Subcutaneous abdominal adipose tissue (tissue), 5 donors: ENCODE measurements around the gene KAZN.

Source experiments
- H3K27ac ChIP-seq: one replicate; pipeline ENCODE4 v1.7.0; 2013; ENCODE audit warnings: low read depth, mild to moderate bottlenecking, inconsistent platforms, low read length, moderate library complexity
- H3K27me3 ChIP-seq, 5 donors: one replicate each; pipeline ENCODE4 v1.7.0; 2013; ENCODE audit warnings: low read length in 5 of 5, inconsistent platforms in 1 of 5; ENCODE audit not compliant: control insufficient read depth in 5 of 5, insufficient read depth in 4 of 5
- H3K36me3 ChIP-seq, 5 donors: one replicate each; pipeline ENCODE4 v1.7.0; 2013; ENCODE audit warnings: low read length in 5 of 5; ENCODE audit not compliant: control insufficient read depth in 5 of 5, insufficient read depth in 5 of 5
- H3K4me1 ChIP-seq, 5 donors: one replicate each; pipeline ENCODE4 v1.7.0; 2013; ENCODE audit warnings: low read length in 5 of 5, mild to moderate bottlenecking in 3 of 5, moderate library complexity in 1 of 5; ENCODE audit not compliant: control insufficient read depth in 5 of 5, insufficient read depth in 5 of 5
- H3K4me3 ChIP-seq, 5 donors: one replicate each; pipeline ENCODE4 v1.7.0; 2013; ENCODE audit warnings: low read length in 5 of 5, low read depth in 1 of 5
- H3K9ac ChIP-seq, 5 donors: one replicate each; pipeline ENCODE4 v1.7.0; 2013; ENCODE audit warnings: low read length in 5 of 5, mild to moderate bottlenecking in 4 of 5, moderate library complexity in 3 of 5
- H3K9me3 ChIP-seq, 5 donors: one replicate each; pipeline ENCODE4 v1.7.0; 2013; ENCODE audit warnings: low read length in 5 of 5; ENCODE audit not compliant: control insufficient read depth in 5 of 5
- donor health status: healthy.
- donor health status: healthy.
- donor health status: healthy.
- donor health status: healthy.
- donor health status: healthy.

Gene KAZN

DNA sequence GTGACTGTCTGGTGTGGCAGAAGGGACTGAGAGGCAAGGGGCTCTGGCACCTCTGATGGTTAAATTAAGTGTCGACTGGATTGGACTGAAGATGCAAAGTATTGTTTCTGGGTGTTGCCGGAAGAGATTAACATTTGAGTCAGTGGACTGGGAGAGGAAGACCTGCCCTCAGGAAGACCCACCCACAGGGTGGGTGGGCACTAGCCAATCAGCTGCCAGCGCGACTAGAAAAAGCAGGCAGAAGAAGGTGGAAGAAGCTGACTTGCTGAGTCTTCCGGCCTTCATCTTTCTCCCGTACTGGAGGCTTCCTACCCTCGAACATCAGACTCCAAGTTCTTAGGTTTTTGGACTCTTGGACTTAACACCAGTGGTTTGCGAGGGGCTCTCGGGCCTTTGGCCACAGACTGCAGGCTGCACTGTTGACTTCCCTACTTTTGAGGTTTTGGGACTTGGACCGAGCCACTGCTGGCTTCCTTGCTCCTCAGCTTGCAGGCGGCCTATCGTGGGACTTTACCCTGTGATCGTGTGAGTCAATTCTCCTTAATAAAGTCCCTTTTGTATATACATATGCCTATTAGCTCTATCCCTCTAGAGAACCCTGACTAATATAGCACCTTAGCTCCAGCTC lies 79.6 kb downstream of the KAZN start:
- H3K36me3 ChIP-seq = no peaks in the 10 kb centered on the region
- no peak overlapping the region for H3K9ac ChIP-seq
- no peaks in the 10 kb centered on the region for H3K27me3 ChIP-seq
- H3K4me1 ChIP-seq = peaks cover 0 to 2% (median 0%) of the 10 kb centered on the region in 5 donors
- no peak overlapping the region for H3K27ac ChIP-seq
- peaks cover 0 to 6% (median 0%) of the 10 kb centered on the region in 5 donors for H3K9me3 ChIP-seq
- H3K4me3 ChIP-seq = no peak overlapping the region

DNA sequence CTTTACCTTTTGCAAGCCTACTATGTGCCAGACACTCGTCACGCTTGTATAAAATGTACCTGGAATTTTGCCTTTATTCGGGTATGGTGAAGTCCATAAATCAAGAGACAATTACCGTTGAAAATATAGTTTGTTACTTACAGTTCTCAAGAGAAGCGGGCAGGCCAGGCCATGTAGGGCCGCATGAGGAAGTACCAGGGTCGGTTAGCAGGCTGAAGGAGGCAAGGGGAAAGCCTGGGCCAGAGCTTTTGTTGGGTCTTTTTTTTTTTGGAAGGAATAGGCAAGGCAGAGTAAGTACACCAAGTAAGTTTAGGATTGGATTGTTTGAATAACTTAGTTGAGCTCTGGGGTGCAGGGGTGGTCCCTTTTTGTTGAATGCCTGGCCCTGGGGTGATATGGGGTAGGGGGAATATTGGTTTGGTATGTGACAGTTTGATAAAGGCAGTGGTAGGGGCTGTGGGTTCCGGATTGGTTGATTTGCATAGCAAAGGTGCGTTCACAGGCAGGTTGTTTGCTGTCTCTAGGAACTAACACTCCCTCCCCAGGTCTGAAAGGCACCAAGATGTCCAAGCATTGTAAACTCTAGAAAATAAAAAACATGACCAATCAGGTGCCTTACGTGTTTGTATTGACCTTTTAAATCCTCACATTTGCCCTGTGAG lies 80.7 kb downstream of the KAZN start:
- Histone ChIP-seq H3K4me3 (no peak overlapping the region), H3K27me3 (peaks cover 0 to 2% (median 0%) of the 10 kb centered on the region in 5 donors), H3K9ac (no peak overlapping the region), H3K9me3 (peaks cover 0 to 9% (median under 1%) of the 10 kb centered on the region in 5 donors), H3K27ac (no peak overlapping the region), H3K36me3 (no peaks in the 10 kb centered on the region), H3K4me1 (peaks cover 0 to 2% (median 0%) of the 10 kb centered on the region in 5 donors)

- no peak overlapping the region for H3K9ac ChIP-seq
- H3K27ac ChIP-seq = no peak overlapping the region
- H3K27me3 ChIP-seq = peaks cover 0 to 5% (median 4%) of the 10 kb centered on the region in 5 donors
- peaks cover 0 to 19% (median 7%) of the 10 kb centered on the region in 5 donors for H3K9me3 ChIP-seq
- no peak overlapping the region for H3K4me3 ChIP-seq
- no peaks in the 10 kb centered on the region for H3K36me3 ChIP-seq
- peaks cover 0 to 2% (median 0%) of the 10 kb centered on the region in 5 donors for H3K4me1 ChIP-seq
Measured at GRCh38 chr1:14681182-14681581, 82.7 kb downstream of the KAZN start.

DNA sequence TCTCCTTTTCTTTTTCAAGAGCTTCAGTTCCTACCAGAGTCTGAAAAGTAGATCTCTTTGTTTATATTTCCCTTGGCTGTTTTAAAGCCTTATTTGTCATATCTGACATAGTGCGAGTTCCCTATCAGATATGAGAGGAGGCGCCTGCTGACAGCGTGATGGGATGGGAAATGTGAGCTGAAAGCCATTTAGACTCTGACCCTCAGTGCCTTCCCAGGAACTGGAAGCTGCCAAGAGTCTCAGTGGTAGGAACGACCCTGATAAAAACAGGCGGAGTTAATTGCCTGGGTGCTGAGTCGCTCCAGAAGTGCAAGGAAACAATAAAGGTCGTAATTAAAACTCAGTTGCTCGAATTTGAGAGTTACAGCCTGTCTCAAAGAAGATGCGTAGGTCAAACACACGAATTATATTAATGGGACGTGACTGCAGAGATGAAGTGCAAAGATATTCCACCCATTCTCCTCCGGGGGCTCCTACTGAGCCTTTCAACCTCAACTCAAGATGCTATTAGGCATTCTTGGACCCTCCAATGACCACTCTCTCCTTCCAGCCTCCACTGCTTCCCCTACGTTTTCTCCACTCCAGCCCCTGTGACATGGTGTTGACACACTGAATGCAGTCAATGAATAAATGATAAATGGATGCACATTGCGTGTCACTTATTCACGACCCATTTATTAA lies 84.6 kb downstream of the KAZN start:
- Histone ChIP-seq H3K9me3 (peaks cover 0 to 15% (median 7%) of the 10 kb centered on the region in 5 donors), H3K4me1 (peaks cover 0 to 2% (median 0%) of the 10 kb centered on the region in 5 donors), H3K27me3 (peaks cover 0 to 7% (median 4%) of the 10 kb centered on the region in 5 donors), H3K36me3 (no peaks in the 10 kb centered on the region), H3K4me3 (no peak overlapping the region), H3K9ac (no peak overlapping the region), H3K27ac (no peak overlapping the region)

DNA sequence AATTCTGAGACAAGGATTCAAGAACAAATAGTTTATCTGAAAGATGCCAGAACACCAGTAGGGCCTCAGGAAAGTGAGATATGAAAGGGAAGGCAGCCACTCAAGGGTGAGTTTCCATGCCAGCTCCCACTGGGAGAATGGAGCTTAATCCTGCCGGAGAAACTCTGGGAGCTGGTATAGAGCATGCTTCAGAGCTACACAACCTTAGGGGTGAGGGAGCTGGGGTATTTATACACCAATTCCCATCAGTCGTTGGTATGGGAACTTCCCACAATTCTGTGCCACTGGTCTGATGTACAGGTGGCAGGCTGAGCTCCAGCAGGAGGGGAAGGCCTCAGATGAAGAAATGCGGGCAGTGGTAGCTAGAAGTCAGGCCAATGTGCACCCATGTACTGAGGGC lies 86.6 kb downstream of the KAZN start:
- Histone ChIP-seq H3K27ac (no peak overlapping the region), H3K36me3 (no peaks in the 10 kb centered on the region), H3K9ac (no peak overlapping the region)

GRCh38 chr1:14686701-14687100 lies 88.2 kb downstream of the KAZN start:
- Histone ChIP-seq H3K27ac (no peak overlapping the region), H3K36me3 (no peaks in the 10 kb centered on the region), H3K9me3 (peaks cover 0 to 15% (median 7%) of the 10 kb centered on the region in 5 donors), H3K9ac (no peak overlapping the region), H3K4me1 (no peaks in the 10 kb centered on the region), H3K4me3 (no peak overlapping the region), H3K27me3 (peaks cover 0 to 13% (median 4%) of the 10 kb centered on the region in 5 donors)

More for the DNA sequence above, 86.6 kb downstream of the KAZN start:
- no peaks in the 10 kb centered on the region for H3K4me1 ChIP-seq
- peaks cover 0 to 13% (median 4%) of the 10 kb centered on the region in 5 donors for H3K27me3 ChIP-seq
- H3K4me3 ChIP-seq = no peak overlapping the region
- H3K9me3 ChIP-seq = peaks cover 0 to 15% (median 7%) of the 10 kb centered on the region in 5 donors

DNA sequence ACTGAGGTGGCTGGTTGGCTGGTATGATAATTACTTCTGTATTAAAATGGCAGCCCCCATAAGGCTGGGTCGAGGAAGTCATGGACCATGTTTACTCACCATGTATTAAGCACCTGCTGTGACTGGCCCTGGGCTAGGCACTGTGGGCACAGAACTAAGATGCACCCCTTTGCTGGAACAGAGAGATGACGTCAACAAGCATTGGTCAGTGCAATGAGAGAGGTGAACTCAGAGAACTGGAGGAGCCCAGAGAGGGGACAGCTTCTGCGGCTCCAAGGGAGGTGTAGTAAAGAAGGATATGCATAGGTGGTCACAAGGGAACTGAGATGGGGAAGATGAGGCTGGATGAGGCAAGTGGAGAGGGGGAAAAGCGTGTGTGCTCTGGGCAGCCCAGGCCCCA lies 88.7 kb downstream of the KAZN start:
- H3K36me3 ChIP-seq = no peaks in the 10 kb centered on the region
- H3K9me3 ChIP-seq = peaks cover 0 to 15% (median 7%) of the 10 kb centered on the region in 5 donors
- peaks cover 0 to 13% (median 4%) of the 10 kb centered on the region in 5 donors for H3K27me3 ChIP-seq
- H3K27ac ChIP-seq = no peak overlapping the region
- no peak overlapping the region for H3K4me3 ChIP-seq
- no peak overlapping the region for H3K9ac ChIP-seq
- H3K4me1 ChIP-seq = no peaks in the 10 kb centered on the region

GRCh38 chr1:14689996-14690615 lies 91.6 kb downstream of the KAZN start:
- H3K9me3 ChIP-seq = peaks cover 0 to 4% (median 0%) of the 10 kb centered on the region in 5 donors
- H3K9ac ChIP-seq = no peak overlapping the region
- H3K27ac ChIP-seq = no peak overlapping the region
- H3K27me3 ChIP-seq = peaks cover 0 to 15% (median 3%) of the 10 kb centered on the region in 5 donors
- no peaks in the 10 kb centered on the region for H3K36me3 ChIP-seq
- no peaks in the 10 kb centered on the region for H3K4me1 ChIP-seq
- no peak overlapping the region for H3K4me3 ChIP-seq

DNA sequence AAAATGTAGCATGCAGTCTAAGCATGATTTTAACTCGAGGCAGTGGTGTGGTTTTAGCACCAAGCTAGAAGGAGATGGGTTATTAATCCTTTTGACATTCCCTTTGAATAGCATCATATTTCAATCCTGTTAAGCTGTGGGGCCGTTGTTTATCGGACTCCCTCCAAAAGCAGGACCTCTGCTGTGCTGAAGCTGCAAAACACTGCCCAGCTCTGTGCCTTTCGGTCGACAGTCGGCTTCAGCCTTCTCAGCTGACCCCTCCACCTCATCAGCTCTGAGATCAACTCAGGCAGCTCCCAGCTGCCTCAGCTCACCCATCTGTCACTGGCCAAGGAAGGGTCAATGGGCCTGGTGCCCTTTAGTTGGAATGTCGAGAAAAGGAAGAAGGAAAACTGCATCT lies 95.5 kb downstream of the KAZN start:
- Histone ChIP-seq H3K4me1 (no peaks in the 10 kb centered on the region), H3K36me3 (no peaks in the 10 kb centered on the region), H3K27me3 (peaks cover 4 to 23% (median 5%) of the 10 kb centered on the region in 5 donors), H3K9ac (no peak overlapping the region), H3K9me3 (no peaks in the 10 kb centered on the region), H3K4me3 (no peak overlapping the region), H3K27ac (no peak overlapping the region)
